Hematopoietic multipotent progenitor cell treated with erythropoietin and hydrocortisone succinate and interleukin-3 and kit ligand, for 6 days (in vitro differentiated cells): ENCODE measurements around the gene PCSK2.
"Not testable (repeated sequence)": the region's sequence is repeated elsewhere in the genome, so short reads cannot be mapped to it uniquely, and the experiment has no call there.

Experiments used
- DNase-seq: peaks from one replicate; pipeline ENCODE4 v3.0.0-alpha.2; 2015

Gene PCSK2

DNA sequence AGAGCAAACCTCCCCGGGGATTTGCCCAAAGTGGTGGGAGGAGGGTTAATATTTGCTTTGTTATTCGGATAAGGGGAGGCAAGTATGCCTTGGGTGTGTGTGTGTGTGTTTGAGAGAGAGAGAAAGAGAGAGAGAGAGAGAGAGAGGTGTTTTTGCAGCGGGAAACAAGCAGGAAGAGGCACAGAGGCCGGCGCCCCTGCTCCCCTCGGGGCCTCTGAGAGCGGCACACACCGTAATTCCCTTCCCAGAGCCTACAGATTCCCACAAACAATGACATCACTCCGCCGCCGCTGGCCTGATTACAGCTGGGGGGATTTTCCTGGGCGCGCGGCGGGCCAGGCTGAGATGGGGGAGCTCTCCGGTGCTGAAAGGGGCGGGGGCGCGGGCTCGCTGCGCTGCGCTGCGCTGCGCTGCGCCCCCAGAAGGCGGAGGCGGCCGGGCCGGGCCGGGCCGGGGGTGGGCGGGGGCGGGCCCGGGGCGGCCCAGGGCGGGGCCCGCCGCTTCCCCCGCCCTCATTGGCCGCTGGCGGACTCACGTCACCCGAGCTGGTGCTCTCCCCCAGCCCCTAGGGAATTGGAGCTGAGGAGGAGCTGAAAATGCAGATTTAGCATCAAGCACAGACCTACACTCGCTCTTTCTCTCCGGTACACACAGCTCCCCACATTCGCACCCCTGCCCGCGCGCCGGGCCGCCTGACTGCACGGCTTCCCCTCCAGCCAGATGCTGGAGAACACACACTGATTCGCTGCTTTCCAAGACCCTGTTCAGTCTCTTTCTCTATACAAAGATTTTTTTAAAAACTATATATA lies at the start of gene PCSK2:
TSS of gene PCSK2 (plus strand) at position 631 of the 809 bp plus-strand sequence. CDS start 266 bp downstream, outside the sequence.
- DNase-seq, result peak; percentile 12

DNA sequence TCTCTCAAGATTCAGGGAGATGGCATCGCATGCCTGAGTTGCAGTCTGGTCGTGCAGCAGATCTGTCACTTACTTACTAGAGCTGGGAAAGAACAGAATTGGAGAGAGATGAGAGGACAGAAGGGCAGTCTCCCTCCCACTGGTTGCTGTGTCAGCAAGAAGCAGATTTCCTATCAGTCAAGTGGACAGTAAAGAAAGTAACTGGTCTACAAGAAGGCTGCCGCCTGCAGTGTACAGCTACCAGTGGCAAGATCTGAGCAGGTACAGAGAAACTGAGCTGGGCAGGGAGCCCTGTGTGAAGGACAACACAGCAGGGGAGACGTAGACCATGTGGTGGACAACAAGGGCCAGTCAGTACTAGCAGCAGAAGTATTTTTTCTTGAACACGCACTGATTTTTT lies 49.5 kb upstream of the PCSK2 start:
- no peak for DNase-seq

GRCh38 chr20:17179840-17180239 lies 47.0 kb upstream of the PCSK2 start:
- DNase-seq, result no peak

DNA sequence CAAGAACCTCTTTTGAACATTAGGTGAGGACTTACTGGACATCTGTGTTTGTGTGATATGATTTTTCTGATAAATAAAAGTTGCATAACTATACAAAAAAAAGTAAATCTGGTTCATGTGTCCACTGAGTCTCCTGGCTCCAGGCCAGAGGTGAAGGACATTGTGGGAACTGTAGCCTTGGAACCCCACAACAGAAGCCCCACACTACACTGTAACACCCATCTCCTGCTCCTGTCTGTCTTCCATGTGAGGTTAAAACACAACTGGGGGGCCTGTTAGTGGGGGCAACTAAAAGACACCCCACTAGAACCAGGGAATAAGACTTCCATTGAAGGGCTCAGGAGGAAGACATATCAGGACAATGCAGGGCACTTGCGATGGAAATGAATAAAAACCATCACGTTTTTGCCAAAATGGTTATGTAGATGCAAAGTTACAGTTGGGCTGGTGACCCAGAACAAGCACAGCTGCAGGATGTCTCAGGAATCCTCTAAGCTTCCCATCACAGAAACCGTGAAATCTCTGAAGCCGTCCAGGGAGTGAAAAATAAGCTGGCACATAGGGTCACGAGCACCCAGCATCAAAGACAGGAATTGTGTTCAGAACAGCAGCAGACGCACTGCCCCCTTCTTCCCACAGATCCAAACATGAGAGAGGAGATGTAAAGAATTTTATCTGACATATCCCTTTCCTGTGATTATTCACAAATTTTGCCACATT lies 36.7 kb upstream of the PCSK2 start:
- DNase-seq, result no peak

DNA sequence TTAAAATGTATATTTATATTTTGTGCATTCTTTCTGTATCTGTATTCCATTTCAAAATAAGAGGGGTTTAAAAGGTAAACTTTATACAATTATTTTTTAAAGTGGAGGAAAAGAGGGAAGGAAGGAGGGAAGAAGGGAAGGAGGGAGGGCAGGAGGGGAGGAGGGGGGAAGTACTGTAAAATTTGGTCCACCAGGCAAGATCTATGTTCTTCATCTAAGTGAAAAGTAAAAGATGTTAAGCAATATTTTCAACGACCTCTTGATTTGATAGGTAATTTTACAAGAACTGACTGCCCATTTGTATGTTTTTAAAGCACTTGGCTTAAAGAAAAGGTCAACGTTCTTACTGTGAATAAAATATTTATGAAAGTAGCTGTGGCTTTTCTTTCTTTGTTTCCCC lies 29.8 kb upstream of the PCSK2 start:
- no peak for DNase-seq

DNA sequence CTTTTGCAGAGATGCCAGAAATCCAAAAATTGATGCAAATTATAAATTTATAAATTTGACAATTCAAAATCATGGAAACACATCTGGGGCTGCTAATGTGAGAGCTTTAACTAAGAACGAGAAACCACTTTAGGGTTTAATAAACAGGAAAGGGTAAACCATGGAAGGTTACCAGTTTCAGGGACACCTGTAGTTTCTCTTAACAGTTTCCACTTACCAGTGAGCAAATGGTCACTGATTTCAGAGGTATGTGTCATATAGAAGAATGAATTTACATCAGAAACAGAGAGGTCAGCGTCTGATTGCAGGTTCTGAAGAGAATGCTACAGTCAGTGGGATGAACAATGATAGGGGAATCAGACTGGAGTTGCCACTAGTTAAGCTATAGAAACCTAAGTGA lies 24.8 kb upstream of the PCSK2 start:
- DNase-seq, result no peak

GRCh38 chr20:17202673-17203072 lies 24.2 kb upstream of the PCSK2 start:
- no peak for DNase-seq

DNA sequence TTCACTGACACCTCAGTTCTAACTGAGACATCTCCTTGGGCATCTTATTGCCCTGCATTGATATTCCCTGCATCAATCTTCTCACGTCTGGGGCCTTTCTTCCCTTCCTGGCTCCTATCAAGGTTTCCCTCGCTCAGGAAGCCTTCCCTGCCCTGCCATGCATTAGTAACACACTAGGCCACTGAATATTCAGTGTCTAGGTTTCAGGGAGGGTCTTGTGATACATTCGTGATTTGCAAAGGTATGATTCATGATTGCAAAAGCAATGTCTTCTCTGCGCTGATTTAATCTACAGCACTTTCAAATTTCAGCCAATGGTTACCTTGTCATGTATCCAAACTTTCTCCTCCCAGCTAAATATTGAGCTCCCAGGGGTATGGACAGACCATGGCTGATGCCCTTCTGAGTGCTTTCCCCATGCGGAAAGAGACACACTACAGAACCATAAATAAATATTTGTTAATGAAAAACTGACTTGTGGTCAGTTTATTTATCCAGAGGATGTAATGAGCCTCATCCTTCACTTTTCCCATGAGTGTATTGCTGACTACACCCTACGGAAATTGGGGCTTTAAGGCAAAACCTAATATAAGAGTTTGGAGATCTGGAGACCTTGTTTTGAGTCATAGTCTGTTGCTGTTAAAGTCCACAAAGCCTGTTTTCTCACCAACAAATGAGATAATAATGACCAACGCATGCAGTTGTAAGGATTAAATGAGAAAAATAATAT lies 21.6 kb upstream of the PCSK2 start:
- DNase-seq, result no peak

DNA sequence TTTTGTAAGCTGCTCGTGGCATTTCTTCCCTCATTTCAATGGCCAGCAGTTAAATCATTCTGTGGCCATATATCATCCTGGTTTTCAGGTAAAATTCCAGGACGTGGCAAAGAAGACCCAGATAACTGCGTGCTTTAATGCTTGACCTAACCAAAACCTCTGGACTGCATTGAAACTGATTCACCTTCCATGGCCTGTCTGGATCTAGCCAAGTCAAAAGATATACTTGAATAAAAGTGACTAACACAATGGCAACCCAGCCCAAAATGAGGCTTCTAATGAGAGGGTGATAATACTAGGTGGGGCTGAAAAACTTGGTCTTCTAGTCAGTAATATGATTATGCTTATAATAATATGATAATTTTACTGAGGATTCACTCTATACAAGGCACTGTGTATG lies 16.5 kb upstream of the PCSK2 start:
- no peak for DNase-seq

- no peak for DNase-seq
Observed at GRCh38 chr20:17210983-17211382, 15.9 kb upstream of the PCSK2 start.

- DNase-seq, result no peak
Observed at GRCh38 chr20:17215167-17215566, 11.7 kb upstream of the PCSK2 start.

DNA sequence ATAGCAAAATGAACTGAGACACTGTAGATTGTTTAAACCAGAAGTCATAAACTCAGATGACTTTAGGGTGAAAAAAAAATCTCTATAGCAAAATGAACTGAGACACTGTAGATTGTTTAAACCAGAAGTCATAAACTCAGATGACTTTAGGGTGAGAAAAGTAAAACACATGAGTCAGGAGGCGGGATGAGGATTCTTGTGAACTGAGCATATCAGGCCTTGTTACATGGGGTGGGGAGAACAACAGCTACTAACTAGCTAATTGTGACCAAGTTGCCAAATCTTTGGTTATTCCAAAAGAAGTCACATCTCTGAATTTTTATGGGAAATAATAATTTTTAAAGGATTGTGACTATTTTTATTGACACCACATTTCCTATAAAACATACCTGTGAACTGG lies 7.0 kb upstream of the PCSK2 start:
- not testable (repeated sequence) for DNase-seq

- DNase-seq, result no peak
Observed at GRCh38 chr20:17223553-17223952, 3.3 kb upstream of the PCSK2 start.

- DNase-seq, result no peak
Observed at GRCh38 chr20:17225851-17226409, 910 bp upstream of the PCSK2 start.

GRCh38 chr20:17227219-17227575 lies 357 bp downstream of the PCSK2 start:
- no peak for DNase-seq

DNA sequence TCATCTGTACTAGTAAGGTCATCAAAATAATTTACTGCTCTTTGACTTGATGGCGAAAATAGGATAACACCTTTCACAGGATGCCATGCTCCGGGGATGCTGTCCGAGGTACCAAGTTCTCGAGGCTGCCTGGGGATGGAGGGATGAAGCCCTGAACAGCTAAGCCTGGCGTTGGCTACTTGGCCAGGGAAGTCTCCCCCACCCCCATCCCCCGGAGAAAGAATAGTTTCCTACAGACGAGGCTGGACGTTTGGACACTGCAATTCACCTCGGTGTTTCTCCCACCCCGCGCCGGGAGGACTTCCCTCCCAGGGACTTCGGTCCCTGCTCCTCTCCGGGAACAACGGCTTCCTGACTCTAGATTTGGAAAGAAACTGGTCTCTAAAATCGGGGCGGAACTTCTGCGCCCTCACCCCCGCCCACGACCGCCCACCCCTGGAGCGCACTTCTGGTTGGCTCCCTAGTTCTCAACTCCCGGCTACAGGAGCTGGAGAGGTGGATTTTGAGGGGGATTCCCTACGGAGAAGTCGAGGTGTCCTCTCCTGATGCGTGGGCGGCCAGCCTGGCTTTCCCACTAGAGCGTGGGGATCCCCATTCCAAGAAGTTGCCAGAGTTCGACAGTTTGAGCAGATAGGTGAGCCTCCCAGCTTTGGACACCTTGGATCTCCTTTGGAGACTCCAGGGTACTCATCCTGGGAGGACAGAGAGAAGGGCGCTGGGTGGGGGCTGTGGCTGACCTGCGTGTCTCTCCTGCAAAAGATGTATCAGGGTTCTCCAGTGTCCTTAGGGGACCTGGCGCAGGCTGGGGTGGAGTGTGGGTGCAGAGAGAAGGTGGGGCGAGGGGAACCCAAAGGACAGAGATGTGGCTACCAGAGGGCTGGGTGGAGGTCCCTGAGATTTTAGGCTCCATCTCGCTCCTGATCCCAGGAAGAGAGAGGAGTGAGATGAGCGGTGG lies 1.1 kb downstream of the PCSK2 start:
- DNase-seq, result peak; percentile 3

DNA sequence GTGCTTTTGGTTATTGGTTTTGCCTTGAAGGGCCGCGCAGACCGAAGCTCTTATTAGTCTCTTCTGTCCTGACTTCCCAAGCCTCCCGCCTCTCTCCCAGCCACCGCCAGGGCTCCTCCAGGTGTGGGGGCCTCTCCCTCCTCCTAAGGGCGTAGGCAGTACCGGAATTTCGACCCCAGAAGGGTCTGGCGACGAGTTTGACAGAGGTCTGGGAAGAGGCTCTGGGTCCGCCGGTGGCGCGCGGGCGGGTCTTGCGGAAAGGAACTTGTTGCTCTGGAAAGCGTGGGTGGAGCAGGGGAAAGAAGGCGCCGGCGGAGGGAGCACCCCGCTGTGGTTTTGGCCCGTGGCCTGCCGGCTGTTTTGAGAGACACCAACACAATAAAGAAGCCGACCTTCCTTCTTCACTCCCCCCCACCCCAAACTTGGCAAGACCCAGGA lies 1.8 kb downstream of the PCSK2 start:
- no peak for DNase-seq

- DNase-seq, result no peak
Observed at GRCh38 chr20:17229256-17229655, 2.4 kb downstream of the PCSK2 start.

GRCh38 chr20:17233626-17234025 lies 6.8 kb downstream of the PCSK2 start:
- no peak for DNase-seq

DNA sequence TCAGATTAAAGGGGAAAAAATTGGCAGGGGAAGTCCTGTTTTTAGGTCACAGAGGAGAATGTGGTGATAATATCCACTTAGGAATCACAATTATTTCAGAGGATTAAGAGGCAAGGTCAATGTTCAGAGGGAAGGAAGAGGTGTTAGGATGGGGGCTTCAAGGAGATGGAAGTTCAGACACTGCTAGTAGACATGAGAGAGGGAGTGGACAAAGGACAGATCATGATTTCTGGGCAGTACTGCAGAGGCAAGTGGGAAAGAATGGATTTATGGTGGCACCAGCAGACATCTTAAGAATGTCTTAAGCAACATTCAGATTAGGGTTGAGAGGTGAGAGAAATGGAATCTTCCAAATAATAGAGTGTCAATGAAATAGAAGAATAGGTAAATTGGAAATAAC lies 9.9 kb downstream of the PCSK2 start:
- no peak for DNase-seq

DNA sequence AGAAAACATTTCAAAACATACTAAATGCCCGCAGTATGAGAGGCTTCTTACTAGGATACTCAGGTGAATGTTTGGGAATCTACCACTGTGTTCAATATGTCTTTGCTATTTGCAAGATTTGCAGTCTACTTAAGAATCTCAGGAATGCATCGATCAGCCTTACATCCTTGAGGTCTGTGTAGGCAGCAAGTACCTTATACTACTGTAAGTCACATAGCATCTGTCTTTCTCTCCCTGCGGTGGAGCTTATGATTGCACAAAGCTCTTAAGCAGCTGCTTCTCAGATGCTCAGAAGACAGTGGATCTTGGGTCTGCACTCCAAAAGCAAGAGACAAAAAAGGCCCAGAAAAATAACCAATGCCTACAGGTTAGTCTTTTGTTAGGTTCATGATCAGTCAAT lies 21.4 kb downstream of the PCSK2 start:
- DNase-seq, result no peak

- DNase-seq, result no peak
Observed at GRCh38 chr20:17262786-17263185, 35.9 kb downstream of the PCSK2 start.
